Glomerular visceral epithelial cell (primary cell): Measurements from ENCODE around the gene GRAP.

Source experiments
- DNase-seq: peaks from one replicate; pipeline ENCODE4 v3.0.0-alpha.2; 2016; ENCODE audit errors: extremely low spot score

GRAP gene

DNA sequence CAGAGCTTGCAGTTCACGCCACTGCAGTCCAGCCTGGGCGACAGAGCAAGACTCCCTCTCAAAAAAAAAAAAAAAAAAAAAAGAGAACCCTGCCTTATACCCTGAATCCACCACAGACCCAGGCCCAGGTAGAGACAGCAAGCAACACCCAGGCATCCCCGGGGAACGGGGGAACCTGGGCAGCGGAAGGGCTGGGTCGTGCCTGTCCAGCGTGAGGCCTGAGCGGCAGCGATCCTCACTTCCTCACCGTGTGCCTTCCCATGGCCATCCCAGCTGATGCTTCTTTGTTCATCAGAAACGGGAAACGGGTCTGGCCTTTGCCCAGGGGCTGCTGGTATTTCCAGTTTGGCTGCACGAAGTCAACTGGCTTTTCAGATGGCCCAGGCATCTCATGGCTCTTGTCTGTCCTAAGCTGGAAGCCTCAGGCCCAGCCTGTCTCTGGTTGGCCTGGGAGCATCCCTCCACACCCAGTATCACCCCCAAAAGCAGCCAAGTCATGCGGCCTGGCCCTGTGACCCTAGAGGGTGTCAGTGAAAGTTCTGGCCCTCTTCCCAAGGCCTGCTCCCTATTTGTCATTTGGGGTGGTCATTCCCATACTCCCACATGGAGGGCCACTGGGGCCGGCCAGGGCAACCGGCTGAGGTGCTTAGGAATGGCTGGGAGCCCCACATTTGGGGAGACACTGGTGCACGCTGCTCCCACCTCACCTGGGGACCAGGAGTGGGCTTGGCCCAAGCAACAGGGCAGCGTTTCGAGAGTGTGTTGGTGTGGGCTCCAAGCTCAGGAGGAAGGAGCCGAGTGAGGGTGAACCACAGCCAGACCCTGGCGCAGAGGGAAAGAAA, 62.3 kb downstream of the GRAP start:
- no peak for DNase-seq

GRCh38 chr17:18981642-18982424, 64.9 kb downstream of the GRAP start:
- peak; percentile 61 for DNase-seq

- no peak for DNase-seq
Observed at GRCh38 chr17:18981335-18981641, 65.5 kb downstream of the GRAP start.

GRCh38 chr17:18980682-18981334, 65.9 kb downstream of the GRAP start:
- no peak for DNase-seq

DNA sequence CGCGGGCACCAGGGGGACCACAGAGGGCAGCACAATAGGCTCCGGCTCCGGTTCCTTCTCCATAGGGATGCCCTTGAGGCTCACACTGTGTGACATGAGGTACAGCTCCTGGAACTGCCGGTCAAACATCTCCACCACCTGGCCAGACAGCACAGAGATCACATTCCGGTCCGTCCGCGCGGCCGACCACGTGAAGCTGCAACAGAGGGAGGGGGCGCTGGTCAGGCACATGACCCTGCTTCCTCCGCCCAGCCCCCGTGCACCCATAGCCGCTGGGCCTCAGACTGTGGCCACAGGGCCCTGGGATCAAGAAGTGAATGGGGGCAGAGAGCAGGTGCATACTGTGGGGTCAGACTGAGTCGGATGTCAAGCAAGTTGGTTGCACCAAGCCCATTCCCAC, 68.1 kb downstream of the GRAP start:
- DNase-seq, result no peak

- no peak for DNase-seq
Observed at GRCh38 chr17:18978050-18978449, 68.7 kb downstream of the GRAP start.

GRCh38 chr17:18977646-18978045, 69.1 kb downstream of the GRAP start:
- no peak for DNase-seq

GRCh38 chr17:18977021-18977420, 69.7 kb downstream of the GRAP start:
- DNase-seq, result no peak

DNA sequence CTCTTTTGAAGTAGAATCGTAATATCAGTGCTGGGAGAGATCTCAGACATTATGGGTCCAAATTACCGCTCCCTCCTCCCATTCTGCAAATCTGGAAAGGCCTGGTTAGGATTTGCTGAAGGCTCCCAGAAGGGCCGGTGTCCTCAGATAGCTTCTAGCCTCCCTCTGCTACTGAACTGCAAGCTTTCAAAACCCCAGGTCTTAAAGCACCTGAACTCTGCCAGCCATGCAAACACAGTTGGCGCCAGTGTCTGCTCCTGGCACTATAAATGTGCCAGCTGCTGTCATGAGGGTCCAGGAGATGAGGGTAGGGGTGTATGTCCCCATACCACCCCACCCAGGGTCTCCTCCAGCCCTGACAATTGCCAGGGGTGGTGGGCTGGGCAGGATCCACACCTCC, 70.6 kb downstream of the GRAP start:
- no peak for DNase-seq

- DNase-seq, result no peak
Observed at GRCh38 chr17:18975597-18975996, 71.2 kb downstream of the GRAP start.

DNA sequence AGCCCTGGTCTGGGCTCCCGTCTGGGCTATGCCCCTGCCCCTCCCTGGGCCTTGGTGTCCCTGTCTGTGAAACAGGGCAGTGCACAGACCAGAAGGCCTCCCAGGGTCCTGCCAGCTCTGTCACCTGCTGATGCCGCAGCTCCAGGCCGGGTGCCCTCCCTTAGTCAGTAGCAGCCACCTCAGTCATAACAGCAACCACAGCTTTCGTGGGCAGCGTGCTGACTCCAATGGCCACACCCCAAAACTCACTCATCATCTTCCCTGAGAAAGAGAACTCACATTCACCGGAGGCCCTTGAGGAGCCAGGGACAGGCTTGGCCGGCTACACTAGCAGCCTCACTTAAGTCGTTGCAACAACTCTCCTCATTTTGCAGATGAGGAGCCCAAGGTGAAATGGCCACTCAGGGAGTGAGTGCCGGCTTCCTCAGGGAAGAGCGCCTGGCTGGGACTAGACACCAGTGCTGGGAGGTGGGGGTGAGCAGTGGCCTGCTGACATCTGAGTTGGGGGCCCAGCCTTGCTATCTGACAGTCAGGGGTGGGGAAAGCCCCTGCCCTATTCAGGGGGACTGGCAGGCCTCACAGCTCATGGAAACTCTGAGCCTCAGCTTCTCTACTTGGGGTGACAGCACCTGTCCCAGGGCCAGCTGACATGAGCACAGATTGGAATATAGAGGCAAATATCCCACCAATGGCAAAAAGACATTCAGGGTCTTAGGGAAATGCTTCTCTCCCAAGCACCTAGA, 72.2 kb downstream of the GRAP start:
- peak; percentile 44 for DNase-seq

DNA sequence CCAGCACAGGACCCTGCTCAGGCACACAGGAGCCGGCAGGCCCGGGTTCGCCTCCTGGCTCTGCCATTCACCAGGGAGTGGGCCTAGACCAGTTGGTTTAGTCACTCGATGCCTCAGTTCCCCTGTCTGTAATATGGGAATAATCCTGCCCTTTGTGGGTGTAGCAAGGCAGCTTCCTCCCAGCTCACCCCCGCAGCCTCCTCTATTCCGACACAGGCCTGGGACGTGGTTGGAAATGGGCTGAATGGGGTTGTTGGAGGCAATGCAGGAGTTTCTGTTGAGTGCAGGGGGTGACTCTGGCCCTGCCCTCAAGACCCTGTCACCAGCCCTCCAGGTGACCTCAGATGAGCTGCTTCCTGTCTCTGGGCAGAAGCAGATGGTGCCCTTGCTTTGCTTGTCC, 75.0 kb downstream of the GRAP start:
- DNase-seq, result no peak
